HS-5 (cell line): ENCODE data around the gene RRBP1.

Source experiments
- DNase-seq: peaks from one replicate; pipeline ENCODE4 v3.0.0-alpha.2; 2012; ENCODE audit warnings: low read depth

RRBP1 gene

GRCh38 chr20:17571153-17571527 lies 110.9 kb downstream of the RRBP1 start:
- DNase-seq: no peak

GRCh38 chr20:17570347-17571152 lies 111.5 kb downstream of the RRBP1 start:
- DNase-seq: no peak

GRCh38 chr20:17569616-17570346 lies 112.3 kb downstream of the RRBP1 start, which contains the start of gene DSTN:
Gene DSTN (plus strand): TSS chr20:17570075. CDS start chr20:17570209, 134 bp downstream.
- DNase-seq: peak; percentile 68

GRCh38 chr20:17568972-17569521 lies 113.0 kb downstream of the RRBP1 start:
- peak; percentile 88 for DNase-seq

- DNase-seq: no peak
These were observed 113.8 kb downstream of the RRBP1 start for GRCh38 chr20:17568045-17568788.

GRCh38 chr20:17566345-17566744 lies 115.7 kb downstream of the RRBP1 start:
- no peak for DNase-seq

- DNase-seq: no peak
These were observed 116.7 kb downstream of the RRBP1 start for GRCh38 chr20:17565169-17565845.
